ENCODE measurements around the gene PDXP.

Gene PDXP

DNA sequence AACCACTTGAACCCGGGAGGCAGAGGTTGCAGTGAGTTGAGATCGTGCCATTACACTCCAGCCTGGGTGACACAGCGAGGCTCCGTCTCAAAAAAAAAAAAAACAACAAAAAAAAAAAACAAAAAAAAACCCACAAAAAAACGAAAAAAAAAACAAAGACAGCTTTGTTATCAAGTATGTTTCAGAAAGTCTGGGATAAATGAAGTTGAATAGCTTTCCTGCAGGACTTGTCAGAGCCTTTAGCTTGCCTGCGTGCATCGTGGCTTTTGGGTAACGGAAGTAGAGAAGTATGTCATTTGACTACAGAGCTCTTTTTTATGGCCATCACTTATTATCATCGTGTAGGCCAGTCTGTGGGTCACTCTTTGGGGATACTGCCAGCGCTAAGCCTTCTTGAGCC lies 53.0 kb downstream of the PDXP start:
- H3K27ac ChIP-seq, result no peak overlapping the region
- TF ChIP-seq, protein P1, sequence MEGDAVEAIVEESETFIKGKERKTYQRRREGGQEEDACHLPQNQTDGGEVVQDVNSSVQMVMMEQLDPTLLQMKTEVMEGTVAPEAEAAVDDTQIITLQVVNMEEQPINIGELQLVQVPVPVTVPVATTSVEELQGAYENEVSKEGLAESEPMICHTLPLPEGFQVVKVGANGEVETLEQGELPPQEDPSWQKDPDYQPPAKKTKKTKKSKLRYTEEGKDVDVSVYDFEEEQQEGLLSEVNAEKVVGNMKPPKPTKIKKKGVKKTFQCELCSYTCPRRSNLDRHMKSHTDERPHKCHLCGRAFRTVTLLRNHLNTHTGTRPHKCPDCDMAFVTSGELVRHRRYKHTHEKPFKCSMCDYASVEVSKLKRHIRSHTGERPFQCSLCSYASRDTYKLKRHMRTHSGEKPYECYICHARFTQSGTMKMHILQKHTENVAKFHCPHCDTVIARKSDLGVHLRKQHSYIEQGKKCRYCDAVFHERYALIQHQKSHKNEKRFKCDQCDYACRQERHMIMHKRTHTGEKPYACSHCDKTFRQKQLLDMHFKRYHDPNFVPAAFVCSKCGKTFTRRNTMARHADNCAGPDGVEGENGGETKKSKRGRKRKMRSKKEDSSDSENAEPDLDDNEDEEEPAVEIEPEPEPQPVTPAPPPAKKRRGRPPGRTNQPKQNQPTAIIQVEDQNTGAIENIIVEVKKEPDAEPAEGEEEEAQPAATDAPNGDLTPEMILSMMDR (conservative IDR thresholded peaks at IDR 0.05), result no peak

DNA sequence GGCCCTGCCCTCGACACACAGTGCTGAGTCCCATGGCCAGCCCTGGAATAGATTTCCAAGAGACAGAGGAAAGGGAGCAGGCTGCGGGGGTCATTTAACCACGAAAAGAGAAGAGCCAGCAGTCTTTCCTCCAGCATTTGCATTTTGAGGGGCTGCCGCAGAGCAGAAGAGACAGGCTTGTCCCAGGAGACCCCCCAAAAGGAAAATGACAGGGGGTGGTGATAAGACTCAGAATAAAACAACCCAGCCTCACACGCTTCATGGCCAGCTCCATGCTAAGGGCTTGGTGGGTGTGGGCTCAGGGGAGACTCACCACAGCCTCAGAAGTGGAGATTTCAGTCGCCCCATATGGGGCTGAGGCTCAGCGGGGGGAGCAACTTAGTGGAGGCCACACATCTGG lies 55.2 kb downstream of the PDXP start:
- H3K27ac ChIP-seq, result no peak overlapping the region
- TF ChIP-seq, protein P1 (conservative IDR thresholded peaks at IDR 0.05), result no peak

DNA sequence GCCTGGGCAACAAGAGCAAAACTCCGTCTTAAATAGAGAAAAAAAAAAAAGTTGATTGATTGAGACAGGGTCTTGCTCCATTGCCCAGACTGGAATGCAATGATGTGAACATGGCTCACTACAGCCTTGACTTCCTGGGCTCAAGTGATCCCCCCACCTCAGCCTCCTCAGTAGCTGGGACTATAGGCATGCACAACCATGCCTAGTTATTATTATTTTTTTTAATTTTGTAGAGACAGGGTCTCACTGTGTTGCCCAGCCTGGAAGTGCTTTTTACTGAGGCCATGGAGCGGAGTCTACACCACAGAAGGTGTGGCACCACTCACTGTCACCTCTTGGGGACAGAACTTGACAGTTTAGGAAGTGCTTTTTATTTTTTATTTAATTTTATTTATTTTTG lies 56.1 kb downstream of the PDXP start:
- H3K27ac ChIP-seq, result no peak overlapping the region
- TF ChIP-seq, protein P1 (conservative IDR thresholded peaks at IDR 0.05), result no peak

DNA sequence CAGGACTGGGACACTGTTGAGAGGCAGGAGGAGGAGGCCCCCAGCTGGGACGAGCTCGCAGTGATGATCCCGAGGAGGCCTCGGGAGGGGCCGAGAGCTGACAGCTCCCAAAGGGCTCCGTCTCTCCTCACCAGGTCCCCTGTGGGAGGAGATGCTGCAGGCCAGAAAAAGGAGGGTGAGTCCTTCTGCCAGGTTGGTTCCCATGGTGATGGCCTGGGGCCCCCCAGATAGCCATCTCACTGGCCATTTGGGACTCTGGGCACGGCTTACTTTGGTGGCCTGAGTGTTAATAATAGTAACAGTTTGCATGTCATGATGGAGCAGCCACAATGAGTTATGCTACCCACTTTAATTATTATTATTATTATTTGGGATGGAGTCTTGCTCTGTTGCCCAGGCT lies 57.2 kb downstream of the PDXP start:
- TF ChIP-seq, protein P1 (conservative IDR thresholded peaks at IDR 0.05), result no peak
- H3K27ac ChIP-seq, result no peak overlapping the region
